ENCODE measurements around the gene MOV10L1.

- TF ChIP-seq CTCF (conservative IDR thresholded peaks at IDR 0.05; ENCODE audit: low read depth, low read length) (no peak), EZH2 (IDR thresholded peaks at IDR 0.05; ENCODE audit: borderline replicate concordance, low read depth, low read length, poor library complexity, severe bottlenecking) (no peak)
Observed at GRCh38 chr22:50201191-50202129, 111.7 kb downstream of the MOV10L1 start.
